UCSD-AML1 (cell line): ENCODE measurements around the gene SELPLG.
"Not testable (repeated sequence)": the region's sequence is repeated elsewhere in the genome, so short reads cannot be mapped to it uniquely, and the experiment has no call there.

ENCODE experiments used
- DNase-seq: peaks from one replicate; lab custom pipeline; 2025; ENCODE audit not compliant: unreplicated experiment; lab: John Stamatoyannopoulos, UW

SELPLG gene

DNA sequence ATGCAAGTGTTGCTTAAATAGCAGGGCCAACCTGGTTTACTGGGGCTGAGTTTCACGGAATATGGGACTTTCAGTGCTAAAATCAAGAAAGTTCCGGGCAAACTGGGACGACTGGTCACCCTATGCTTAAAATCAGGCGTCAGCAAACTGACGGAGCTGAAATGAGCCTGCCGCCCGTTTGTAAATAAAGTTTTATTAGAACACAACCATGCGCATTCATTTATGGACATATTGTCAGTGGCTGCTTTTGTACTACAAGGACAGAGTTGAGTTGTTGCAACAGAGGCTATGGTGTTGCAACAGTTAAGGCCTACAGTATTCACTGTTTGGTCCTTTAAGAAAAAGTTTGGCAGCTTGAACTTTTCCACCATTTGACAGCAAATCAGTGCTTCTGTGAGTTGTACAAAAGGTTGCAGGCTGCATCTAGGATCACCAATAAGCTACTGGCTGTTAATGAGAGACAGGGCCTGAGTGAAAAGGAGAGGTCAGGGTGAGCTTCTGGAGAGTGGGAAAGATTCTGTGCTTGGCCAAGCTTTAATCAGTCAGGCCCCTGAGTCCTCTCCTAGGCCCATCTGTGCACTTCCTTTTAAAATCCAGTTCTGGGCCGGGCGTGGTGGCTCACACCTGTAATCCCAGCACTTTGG is 13.3 kb downstream of the SELPLG start:
- no peak for DNase-seq

DNA sequence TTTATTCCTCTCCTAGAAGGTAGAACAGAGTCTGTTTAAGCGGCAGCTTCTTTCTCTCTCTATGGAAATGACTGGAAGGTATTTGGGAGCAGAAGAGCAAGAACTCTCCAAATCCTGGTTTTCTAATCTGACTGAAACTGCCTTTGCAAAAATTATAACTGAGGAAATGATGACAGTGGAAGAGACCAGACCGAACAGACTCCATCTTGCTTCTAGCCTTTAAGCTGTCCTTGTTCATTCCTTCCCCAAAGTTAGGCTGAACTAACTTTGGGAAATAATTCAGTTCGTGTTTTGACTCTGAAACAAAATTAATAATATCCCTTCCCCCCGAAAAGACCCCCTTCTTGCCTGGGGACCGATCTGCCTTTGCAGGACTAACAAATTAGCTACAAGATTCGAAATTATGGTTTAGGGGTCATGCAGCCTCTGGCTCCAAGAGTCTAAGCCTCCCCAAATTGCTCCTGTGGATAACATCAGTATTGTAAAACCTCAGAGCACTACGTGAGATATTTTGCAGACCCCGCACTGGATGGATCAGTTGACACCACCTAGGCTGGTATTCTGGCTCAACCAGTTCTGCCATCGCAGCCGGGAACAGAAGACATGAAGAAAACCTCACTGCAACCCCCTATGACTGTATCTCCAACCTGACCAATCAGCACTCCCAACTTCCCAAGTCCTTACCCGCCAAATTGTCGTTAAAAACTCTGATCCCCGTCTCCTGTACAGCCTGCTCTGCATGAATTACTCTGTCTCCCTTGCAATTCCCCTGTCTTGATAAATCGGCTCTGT is 14.1 kb downstream of the SELPLG start:
- DNase-seq, result no peak

DNA sequence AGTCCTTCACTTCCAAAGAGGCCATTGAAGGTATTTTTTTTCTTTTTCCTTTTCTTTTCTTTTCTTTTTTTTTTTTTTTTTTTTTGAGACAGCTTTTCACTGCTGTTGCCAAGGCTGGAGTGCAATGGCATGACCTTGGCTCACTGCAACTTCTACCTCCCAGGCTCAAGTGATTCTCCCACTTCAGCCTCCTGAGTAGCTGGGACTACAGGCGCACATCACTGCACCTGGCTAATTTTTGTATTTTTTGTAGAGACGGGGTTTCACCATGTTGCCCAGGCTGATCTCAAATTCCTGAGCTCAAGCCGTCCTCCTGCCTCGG is 14.8 kb downstream of the SELPLG start:
- not testable (repeated sequence) for DNase-seq

DNA sequence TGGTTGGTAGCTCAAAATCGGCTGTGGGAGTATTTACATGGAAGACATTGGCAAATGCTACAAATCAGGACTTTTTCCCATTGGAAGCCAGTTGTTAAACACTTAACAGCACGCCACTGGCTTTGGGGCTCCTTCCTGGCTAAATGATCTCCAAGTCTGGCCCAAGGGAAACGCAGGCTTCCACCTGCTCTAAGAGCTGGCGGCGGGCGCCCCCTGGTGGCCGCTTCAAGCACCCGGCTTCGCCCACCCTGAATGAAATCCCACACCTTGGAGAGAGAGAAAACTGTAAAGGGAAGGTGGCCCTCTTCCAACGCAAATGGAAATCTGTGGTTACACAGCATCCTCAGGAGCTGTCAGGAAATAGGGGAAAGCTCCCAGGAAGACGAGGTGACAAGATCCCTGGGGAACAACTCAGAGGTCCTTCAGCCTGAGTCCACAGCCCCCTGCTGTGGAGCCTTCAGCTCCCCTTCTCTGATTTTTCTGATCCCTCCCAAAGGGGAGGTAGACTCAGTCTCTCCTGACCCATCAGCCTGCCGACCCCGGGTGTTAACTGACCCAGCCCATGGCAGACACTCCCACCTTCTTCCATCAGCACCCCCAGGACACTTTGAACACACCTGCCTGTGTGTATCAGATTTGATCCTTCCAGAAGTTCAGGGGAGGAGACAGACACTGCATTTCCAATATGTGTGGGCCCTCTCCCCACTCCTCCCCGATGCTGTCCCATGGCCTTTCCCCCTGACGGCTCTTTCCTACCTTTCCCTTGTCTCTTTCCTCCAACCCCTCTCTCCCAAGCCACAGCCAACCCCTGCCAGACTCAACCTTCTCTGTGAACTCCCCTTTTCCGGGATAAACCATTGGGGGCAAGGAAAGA is 15.4 kb downstream of the SELPLG start:
- peak; percentile 82 for DNase-seq

DNA sequence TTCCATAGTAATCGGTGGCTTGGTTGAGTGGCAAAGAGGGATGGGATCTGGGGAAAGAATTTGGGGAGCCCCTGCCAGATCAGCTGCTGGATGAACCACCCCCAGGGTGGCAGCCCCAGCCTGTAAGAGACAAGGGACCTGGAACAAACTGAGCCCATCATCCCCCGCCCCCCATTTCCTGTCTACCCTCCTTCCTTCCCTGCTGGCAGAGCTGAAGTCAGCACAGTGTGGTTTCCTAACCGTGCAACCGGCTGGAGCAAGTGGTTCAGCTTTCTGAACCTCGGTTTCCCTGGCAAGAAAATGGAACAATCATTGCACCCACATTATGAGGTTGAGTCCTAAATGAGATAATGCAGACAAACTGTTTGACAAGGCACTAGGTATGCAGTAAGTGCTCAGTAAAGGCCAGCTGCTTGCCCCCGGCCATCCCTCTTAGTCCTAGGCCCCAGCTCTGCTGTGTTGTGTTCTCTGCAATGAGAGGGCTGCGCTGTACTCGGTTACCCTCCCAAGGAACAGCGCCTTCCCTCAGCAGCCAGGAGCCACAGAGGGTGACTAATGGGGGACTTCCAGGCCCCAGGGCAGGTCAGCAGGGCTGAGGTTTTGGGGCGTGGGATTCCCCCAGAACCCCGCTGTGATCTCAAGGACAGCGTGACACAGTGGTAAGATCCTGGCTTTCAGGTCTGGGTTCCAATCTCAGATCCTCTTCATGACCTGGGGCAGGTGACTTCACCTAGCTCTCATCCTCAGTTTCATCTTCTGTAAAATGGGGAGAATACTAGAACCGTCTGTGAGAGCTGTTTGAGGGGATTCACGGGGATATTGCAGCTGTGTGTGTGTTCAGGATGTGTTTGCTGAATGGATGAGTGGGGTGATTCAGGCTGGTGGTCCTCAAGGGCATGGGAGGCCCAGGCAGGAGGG is 16.5 kb downstream of the SELPLG start:
- DNase-seq, result peak; percentile 63

DNA sequence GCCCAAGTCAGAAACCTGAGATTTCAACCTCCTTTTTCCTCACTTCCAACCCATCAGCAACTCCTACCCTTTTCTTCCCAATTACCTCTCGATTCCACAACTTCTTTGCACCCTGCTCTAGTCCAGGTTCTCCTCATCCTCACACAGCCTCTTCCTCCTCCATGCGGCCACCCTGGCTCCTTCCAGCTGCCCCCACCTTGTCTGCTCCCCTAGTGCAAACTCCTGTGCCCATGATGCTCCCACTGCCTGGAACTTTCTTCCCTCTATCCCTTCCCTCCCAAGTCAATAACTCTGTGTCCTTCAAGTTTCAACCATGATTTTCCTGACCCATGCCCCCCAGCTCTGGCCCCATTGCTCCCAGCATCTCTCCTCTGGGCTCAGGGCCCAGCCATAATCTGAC is 17.3 kb downstream of the SELPLG start:
- DNase-seq, result no peak

DNA sequence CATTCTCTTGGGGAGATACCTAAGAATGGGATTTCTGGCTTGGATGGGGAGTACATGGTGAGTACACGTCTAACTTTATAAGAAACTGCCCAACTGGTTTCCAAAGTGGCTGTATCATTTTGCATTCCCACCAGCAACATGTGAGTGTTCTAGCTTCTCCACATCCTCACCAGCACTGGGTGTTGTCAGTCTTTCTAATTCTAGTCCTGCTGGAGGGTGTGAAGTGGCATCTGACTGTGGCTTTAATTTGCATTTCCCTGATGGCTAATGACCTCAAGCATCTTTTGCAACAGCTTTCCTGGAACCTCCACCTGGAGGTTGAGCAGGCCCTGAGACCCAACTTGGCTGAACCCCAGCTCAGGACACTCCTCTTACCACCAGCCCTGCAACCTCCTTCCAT is 17.8 kb downstream of the SELPLG start:
- no peak for DNase-seq

DNA sequence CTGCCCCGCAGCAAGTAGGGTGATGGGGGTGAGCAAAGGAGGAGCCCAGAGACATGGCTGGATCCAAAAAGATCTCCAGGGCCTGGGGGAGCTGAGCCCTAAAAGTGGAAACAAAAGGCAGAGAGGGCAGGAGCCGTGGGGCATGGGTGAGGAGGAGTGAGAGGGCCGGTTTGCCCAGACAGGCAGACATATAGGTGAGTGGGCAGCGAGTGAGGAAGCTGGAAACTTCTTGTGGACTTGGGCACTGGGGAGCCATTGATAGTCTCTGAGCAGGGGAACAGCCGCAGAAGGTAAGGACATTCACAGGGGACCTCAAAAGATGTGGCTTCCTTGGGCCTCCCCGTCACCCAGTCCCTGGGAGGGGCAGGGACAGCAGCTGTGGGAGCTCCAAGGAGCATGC is 19.1 kb downstream of the SELPLG start:
- no peak for DNase-seq

DNA sequence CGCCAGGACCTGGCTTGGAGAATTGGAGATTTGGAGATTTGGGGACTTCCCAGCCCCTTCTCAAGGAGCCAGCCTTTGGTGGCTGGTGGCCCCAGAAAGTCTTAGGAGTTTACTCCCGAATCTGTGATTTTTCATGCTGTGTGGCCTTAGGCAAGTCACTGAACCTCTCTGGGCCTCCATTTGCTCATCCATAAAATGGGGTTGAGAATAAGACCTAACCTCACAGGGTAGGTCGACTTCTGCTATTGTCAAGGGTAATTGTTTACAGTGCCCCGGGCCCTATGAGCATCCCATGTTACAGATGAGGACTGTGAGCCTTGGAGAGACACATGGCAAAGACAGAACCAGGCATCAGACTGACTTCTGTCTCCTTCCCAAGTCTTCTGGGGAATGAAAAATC is 19.7 kb downstream of the SELPLG start:
- DNase-seq, result no peak

DNA sequence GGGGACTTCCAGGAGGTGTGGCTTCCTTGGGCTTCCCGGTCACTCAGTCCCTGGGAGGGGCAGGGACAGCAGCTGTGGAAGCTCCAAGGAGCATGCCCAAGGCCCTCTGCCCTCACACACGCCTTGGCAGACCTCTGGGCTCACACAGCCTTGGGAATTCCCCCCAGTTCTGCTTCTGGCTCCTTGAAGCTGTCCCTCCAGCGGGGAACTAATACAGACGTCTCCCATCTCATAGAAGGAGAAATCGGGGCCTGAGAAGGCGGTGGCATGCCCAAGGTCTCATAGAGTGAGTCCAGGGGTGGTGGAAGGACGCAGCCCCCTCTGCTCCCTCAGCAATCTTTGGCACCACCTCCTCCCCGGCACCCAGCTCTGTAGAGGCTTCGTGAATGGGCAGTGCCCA is 20.1 kb downstream of the SELPLG start:
- DNase-seq, result no peak

DNA sequence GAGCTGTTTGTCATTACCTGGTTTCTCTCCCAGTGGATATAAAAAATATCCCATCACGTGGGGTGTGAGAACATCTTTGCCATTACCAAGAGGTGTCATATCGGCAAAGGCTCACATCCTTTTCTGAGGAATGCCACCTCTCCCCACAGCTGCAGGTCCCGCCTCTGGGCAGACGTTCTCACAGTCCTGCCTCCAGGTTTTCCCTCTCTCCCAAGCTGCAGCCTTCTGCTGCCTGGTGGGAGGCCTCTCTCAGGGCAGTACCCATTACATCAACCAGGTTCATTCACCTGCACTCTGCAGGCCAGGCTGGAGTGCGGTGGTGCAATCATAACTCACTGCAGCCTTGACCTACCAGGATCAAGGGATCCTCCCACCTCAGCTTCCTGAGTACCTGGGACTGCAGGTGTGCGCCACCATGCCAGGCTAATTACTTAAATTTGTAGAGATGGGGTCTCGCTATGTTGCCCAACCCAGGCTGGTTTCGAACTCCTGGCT is 20.9 kb downstream of the SELPLG start:
- DNase-seq, result no peak

DNA sequence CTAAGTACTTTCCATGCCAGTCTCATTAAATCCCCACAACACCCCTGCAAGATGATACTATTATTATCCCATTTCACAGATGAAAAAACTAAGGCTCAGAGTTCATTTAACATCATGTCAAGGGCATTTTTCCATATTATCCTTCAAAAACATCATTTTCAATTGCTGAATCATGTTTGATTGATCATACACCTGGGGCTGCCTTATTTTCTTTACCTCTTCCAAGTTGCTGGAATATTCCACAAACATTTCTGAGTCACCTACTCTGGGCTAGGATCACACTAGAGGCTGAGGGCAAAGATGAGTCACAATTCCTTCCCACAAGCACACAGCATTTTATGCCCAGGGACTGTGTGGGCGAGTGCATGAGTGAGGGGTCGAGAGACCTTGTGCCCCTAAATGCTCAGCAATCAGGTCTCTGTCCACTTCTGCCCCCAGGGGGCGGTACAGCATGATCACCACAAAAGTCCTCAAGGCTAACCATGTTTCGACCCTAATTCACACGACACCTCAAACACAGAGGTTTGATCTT is 21.7 kb downstream of the SELPLG start:
- peak; percentile 54 for DNase-seq

DNA sequence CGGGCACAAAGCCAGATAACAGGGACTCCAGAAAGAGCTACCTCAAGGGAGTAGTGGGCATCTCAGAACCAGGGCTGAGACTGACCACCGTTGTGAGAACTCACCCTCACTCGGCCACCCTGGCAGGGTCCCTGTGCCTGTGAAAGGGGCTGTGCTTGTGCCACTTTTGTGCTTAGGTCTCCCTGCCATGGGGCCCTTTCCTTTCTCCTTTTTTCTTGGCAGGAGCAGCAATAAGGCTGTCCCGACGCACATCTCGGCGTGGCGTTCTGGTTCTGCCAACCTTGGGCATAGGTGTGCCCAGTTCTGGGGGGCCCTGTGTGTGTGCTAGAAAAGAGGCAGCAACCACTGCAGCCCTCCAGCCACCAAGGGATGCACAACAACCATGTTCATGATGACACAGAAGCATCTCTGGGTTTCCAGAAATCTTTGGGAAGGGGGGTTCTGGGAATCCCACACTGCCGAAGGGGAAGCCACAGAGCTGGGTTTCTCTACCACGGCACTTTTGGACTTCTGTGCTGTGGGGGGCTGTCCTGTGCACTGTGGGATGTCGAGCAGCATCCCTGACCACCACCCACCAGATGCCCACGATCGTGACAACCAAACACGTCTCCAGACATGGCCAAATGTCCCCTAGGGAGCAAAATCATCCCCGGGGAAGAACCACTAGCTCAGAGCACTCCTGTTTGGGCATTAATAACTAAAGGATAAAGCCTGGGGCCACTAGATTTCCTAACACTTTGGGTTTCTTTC is 22.7 kb downstream of the SELPLG start:
- DNase-seq, result no peak

DNA sequence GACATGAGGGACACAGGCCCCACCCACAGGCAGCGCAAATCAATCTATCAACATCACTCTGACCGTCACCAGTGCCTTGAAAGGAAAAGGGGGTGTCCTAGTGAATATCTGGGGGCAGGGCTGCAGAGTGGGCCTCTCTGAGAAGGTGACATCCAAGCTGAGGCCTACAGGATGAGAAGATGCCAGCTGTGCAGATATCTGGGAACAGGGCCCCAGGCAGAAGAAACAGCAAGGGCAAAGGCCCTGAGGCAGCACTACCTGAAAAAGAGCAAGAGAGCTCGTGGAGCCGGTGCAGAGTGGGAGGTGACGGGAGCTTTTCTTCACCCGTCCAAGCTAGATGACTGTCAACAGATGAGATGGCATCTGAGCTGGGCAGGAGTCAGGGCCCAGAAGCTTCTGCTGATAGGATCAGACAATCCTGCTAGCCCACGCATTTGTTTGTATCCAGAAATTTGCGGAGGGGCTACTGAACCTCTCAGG is 23.3 kb downstream of the SELPLG start:
- DNase-seq, result no peak

DNA sequence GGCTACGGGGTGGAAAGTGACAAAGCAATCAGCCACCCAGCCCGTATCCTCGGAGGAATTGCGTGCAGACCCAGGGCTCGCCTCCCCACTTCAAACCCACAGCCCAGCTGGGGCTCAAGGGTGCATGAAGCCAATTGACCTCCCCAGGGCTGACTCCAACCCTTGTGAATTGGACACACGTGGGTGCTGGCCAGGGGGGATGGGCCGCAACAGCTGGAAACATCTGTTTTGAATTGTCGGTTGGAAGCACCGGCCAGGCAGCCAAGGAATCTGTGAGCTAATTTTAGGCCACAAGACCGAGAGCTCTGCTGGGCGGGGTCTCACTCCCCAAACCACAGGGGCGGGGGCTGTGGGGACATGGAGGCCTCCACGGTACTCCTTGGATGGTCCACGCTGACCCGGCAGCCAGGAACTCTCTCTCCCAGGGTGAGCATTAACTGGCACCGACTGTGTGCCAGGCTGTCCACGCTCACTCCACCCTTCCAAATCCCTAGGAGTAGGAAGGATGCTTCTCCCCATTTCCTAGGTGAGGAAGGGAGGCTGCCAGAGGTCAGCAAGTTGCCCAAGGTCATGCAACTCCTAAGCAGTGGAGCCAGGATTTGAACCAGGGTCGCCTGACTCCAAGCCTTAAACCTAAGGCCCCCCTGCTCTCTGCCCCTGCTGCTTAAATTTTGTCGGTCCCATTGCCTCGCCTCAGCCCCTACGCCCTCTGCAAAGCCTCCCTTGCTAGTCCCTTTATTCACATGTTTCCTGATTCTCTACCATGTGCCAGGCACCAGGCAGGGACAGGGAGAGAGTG is 24.0 kb downstream of the SELPLG start:
- DNase-seq, result peak; percentile 70

DNA sequence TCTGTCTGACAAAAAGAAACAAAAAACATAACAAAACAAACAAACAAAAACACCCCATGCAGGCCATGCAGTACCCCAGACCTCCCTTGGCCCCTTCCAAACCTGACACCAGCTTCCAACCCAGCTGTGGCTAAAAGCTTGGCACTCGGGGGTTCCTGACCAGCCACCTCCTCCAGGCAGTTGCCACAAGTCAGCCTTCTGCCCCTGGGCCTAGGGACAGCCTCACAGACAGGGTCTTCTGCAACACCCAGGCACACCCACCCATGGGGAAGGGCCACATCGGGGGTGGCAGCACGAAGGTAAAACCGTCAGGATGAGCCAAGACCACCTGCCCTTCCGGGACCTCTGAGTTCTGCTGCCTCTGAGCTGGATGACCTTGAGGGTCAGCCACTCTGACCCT is 25.1 kb downstream of the SELPLG start:
- no peak for DNase-seq

DNA sequence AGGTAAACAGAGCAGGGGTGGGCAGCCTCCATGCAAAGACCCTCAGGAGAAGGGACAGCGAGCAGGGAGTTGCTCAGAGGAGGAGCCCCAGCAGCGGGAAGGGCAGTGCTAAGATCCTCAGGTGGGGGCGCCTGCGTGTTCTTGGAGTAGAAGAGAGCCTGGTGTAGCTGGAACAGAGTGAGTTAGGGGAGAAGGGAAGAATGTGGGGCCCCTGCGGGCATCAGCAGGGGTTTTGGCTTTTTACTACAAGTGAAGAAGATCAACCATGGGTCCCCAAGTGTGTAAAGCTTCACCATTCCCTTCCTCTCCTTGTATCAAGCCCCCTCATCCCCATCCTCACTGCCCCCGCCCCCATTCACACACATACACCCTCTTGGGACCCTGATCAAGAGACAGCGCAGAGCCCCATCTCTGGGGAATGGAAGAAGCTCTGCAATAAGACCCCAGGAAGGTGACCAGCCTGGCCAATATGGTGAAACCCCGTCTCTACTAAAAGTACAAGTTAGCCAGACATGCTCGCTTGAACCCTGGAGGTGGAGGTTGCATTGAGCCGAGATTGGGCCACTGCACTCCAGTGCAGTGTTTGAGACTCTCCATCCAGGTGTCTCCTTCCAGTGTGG is 25.6 kb downstream of the SELPLG start:
- no peak for DNase-seq

DNA sequence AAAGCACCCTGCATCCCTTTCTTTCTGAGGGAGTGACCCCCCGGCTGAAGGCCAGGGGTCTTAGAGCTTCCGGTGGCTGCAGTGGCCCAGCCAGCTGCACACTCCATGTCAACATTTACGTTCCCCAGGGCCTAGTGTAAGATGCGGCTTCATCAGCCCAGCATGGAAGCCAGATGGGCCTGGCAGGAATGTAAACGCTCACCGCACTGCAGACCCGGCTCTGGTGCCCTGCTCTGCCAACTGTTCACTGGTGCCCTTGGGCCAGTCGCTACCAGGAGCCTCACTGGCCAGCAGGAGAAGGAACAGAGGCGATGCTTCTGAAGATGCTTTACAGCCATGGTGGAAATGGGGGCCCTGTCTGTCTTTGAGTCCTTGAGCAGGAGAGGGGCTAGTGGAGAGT is 27.2 kb downstream of the SELPLG start:
- DNase-seq, result no peak
